Calu3 (cell line): Measurements from ENCODE around the gene SPON1. TPM values are rescaled to one million over a fixed set of nuclear protein-coding genes. Genes with fewer than 3 reads are reported as not detected.

Experiments used
- BruUV-seq: library from RNA; stranded (reverse); fragments of 400-500 nt; replicated peaks from 2 replicates; lab custom pipeline; 2021; lab: Mats Ljungman, UMichigan
- CTCF ChIA-PET: fragments of 300-600 bp; sonication (Branson Sonifier 250); formaldehyde crosslinking; loops from one replicate; lab custom pipeline; 2022; ENCODE audit warnings: antibody characterized with exemption; lab: Charles Lee
- DNase-seq: peaks from one replicate; pipeline ENCODE4 v3.0.0; 2022
- H3K27ac Mint-ChIP-seq: one replicate; pipeline ENCODE4 v1.8.0; 2022; ENCODE audit warnings: mixed read lengths; ENCODE audit not compliant: unreplicated experiment
- H3K27me3 Mint-ChIP-seq: one replicate; pipeline ENCODE4 v1.8.0; 2022; ENCODE audit warnings: mixed read lengths; ENCODE audit not compliant: unreplicated experiment
- H3K36me3 Mint-ChIP-seq: one replicate; pipeline ENCODE4 v1.8.0; 2022; ENCODE audit warnings: mild to moderate bottlenecking, moderate library complexity, mixed read lengths; ENCODE audit not compliant: insufficient read depth, unreplicated experiment
- H3K4me1 Mint-ChIP-seq: one replicate; pipeline ENCODE4 v1.8.0; 2022; ENCODE audit warnings: mild to moderate bottlenecking, low read depth, mixed read lengths; ENCODE audit not compliant: unreplicated experiment
- H3K4me3 Mint-ChIP-seq: one replicate; pipeline ENCODE4 v1.8.0; 2022; ENCODE audit warnings: mild to moderate bottlenecking, low read depth, moderate library complexity, mixed read lengths; ENCODE audit not compliant: unreplicated experiment
- H3K9me3 Mint-ChIP-seq: one replicate; pipeline ENCODE4 v1.8.0; 2022; ENCODE audit warnings: low read depth, mixed read lengths; ENCODE audit not compliant: unreplicated experiment
- intact Hi-C: fragments of 100-400 bp; cut with micrococcal nuclease; formaldehyde crosslinking; loops from one replicate; pipeline ENCODE4 v1.10.0; 2022; ENCODE audit not compliant: unreplicated experiment
- total RNA-seq: library from RNA; stranded (reverse); gene quantifications from 2 replicates; pipeline ENCODE4 v1.2.3, GENCODE V29; 2022
- TF ChIP-seq, protein P1 (sequence below): fragments of 200-600 bp; IDR thresholded peaks from one replicate; pipeline ENCODE4 v1.8.0; 2022; ENCODE audit warnings: antibody characterized with exemption; ENCODE audit not compliant: unreplicated experiment

The SPON1 gene
- total RNA-seq, 1 experiment from 2014 or later: not detected

DNA sequence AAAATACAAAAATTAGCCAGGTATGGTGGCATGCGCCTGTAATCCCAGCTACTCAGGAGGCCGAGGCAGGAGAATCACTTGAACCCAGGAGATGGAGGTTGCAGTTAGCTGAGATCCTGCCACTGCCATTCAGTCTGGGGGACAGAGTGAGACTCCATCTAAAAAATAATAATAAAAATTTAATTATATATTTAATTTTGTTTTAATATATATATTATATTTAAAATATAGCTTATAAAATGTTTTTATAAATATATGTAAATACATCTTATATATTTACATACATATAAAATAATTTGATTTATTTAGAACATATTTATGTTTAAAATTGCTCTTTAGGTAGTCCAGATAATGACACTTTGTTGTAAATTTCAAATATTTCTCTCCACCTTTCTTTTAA, 82.9 kb downstream of the SPON1 start:
- TF ChIP-seq, protein P1, sequence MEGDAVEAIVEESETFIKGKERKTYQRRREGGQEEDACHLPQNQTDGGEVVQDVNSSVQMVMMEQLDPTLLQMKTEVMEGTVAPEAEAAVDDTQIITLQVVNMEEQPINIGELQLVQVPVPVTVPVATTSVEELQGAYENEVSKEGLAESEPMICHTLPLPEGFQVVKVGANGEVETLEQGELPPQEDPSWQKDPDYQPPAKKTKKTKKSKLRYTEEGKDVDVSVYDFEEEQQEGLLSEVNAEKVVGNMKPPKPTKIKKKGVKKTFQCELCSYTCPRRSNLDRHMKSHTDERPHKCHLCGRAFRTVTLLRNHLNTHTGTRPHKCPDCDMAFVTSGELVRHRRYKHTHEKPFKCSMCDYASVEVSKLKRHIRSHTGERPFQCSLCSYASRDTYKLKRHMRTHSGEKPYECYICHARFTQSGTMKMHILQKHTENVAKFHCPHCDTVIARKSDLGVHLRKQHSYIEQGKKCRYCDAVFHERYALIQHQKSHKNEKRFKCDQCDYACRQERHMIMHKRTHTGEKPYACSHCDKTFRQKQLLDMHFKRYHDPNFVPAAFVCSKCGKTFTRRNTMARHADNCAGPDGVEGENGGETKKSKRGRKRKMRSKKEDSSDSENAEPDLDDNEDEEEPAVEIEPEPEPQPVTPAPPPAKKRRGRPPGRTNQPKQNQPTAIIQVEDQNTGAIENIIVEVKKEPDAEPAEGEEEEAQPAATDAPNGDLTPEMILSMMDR: no peak
- no peak for DNase-seq
- no TSS peak for BruUV-seq
- CTCF ChIA-PET: interaction anchor here (0.5 kb wide), 1 partner anchor 410 kb away, joined by 3 read pairs; no protein-coding TSS in a partner anchor
- intact Hi-C loops: loop anchor here (10.0 kb wide), 1 partner anchor 271 kb away; no protein-coding TSS in a partner anchor
- H3K4me3 Mint-ChIP-seq: no peak overlapping the region
- H3K36me3 Mint-ChIP-seq: no peaks in the 10 kb centered on the region
- H3K27me3 Mint-ChIP-seq: peaks cover 49% of the 10 kb centered on the region
- no peaks in the 10 kb centered on the region for H3K9me3 Mint-ChIP-seq
- H3K27ac Mint-ChIP-seq: no peak overlapping the region
- no peaks in the 10 kb centered on the region for H3K4me1 Mint-ChIP-seq

DNA sequence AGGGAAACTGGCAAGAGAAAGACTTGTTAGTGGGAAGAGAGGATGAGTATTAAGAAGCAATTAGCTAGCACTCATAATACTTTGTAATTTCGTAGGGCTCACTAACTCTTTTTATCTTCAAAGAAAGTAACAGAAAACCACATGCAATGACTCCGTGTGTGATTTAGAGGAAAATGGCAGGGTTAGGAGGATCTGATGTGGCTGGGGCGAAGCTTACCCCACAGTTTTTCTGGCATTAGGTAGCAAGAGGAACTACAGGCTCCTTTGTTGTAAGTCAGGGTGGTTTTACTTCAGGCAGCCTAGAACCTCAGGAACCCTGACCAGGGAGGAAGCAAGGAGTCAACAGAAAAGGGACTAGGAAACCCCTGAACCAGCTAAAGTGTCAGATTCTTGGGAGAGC, 89.7 kb downstream of the SPON1 start:
- Mint-ChIP-seq H3K27ac (no peak overlapping the region), H3K27me3 (peaks cover 85% of the 10 kb centered on the region), H3K4me1 (no peaks in the 10 kb centered on the region), H3K36me3 (no peaks in the 10 kb centered on the region), H3K9me3 (no peaks in the 10 kb centered on the region), H3K4me3 (no peak overlapping the region)
- no TSS peak for BruUV-seq
- intact Hi-C loops: no loop called here
- TF ChIP-seq, protein P1: no peak
- CTCF ChIA-PET: no interaction called here
- DNase-seq: no peak

- no TSS peak for BruUV-seq
- CTCF ChIA-PET: no interaction called here
- intact Hi-C loops: no loop called here
- Mint-ChIP-seq H3K4me1 (no peaks in the 10 kb centered on the region), H3K27ac (no peak overlapping the region), H3K4me3 (no peak overlapping the region), H3K36me3 (no peaks in the 10 kb centered on the region), H3K27me3 (peaks cover 79% of the 10 kb centered on the region), H3K9me3 (no peaks in the 10 kb centered on the region)
- TF ChIP-seq, protein P1: no peak
- DNase-seq: no peak
These were observed 91.9 kb downstream of the SPON1 start for GRCh38 chr11:14054116-14055107.

- TF ChIP-seq, protein P1: no peak
- CTCF ChIA-PET: no interaction called here
- intact Hi-C loops: no loop called here
- Mint-ChIP-seq H3K4me1 (no peaks in the 10 kb centered on the region), H3K36me3 (no peaks in the 10 kb centered on the region), H3K9me3 (no peaks in the 10 kb centered on the region), H3K27ac (no peak overlapping the region), H3K4me3 (no peak overlapping the region), H3K27me3 (peaks cover 67% of the 10 kb centered on the region)
- BruUV-seq: no TSS peak
- no peak for DNase-seq
These were observed 93.4 kb downstream of the SPON1 start for GRCh38 chr11:14055936-14056335.
